Kidney glomerular epithelial cell (primary cell): ENCODE data around the gene PPP1R15A.
A peak's percentile ranks its signal among the peaks of the same experiment; 100 is the strongest.
"Not testable (repeated sequence)": the region's sequence is repeated elsewhere in the genome, so short reads cannot be mapped to it uniquely, and the experiment has no call there.

ENCODE experiments used
- DNase-seq: peaks from one replicate; lab custom pipeline; 2025; lab: John Stamatoyannopoulos, UW

PPP1R15A gene

GRCh38 chr19:48872182-48872883, at the start of gene PPP1R15A:
PPP1R15A (plus strand) TSS chr19:48872421; CDS start chr19:48873234, 813 bp downstream.
- DNase-seq = peak; percentile 91

- DNase-seq = no peak
Measured at GRCh38 chr19:48822514-48822913, 49.7 kb upstream of the PPP1R15A start.

DNA sequence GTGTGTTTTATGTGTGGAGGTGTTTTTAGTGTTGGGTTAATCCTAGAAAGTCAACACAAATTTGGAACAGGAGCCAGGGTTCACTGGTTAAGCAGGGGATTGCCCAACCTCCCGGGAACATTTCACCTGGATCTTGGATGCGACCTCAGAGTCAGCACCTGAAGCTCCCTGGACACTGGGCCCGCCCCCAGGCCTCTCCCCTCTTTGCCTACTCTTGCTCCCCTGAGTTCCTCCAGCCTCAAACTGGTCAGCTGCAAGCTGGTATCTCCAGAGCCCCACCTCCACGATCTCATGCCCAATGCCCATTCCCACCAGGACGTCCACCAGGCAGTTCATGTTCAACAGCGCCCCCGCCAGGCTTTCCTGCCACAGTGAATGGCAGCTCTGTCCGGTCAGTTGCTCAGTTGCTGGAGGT, 45.6 kb upstream of the PPP1R15A start:
- DNase-seq = no peak

DNA sequence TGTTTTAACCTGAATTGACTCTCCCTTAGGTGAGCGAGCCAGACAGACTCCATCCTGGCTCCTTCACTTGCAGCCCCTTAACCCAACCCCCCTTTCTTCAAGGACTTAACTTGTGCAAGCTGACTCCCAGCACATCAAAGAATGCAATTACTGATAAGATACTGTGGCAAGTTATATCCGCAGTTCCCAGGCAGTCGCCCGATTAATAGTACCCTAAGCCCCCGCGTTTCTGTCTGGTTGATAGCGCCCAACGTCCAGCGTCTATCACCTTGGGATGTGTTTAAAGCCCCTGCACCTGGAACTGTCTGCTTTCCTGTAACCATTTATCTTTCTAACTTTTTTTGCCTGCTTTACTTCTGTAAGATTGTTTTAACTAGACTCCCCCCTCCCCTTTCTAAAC, 42.1 kb upstream of the PPP1R15A start:
- no peak for DNase-seq

GRCh38 chr19:48830965-48831364, 41.3 kb upstream of the PPP1R15A start:
- no peak for DNase-seq

DNA sequence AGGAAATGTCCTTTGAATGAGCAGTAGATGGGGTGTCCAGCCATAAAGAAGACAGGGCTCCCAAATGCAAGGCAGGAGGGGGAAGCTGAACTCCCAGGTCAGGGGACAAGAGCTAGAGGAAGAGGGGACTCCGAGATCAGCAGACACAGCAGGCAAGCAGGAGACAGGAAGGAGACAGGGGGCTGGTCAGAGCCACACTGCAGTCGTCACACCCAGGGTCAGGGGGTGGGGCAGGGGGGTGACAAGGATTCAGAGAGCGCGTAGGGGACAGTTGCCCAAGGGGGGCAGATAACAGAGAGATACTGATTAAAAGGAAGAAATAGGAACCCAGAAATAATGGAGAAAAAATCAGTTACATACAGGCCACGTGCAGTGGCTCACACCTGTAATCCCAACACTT, 39.2 kb upstream of the PPP1R15A start:
- DNase-seq = no peak

GRCh38 chr19:48833977-48834376, 38.2 kb upstream of the PPP1R15A start:
- DNase-seq = no peak

DNA sequence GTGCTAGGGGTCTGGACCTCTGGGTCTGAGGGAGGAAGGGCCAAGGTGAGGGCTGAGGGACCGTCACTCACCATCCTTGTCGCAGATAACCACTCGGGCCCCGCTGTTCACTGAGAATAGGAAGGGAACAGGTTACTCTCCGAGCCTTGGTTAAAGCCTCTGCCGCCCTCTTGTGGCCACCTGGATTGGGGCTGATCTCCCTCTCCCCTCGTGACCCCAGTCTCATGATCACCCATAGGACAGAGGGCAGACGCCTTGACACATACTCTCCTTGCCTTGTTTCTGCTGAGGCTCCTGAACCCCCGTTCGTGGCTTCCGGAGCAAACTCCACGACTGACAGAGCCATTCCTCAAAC, 36.5 kb upstream of the PPP1R15A start:
- DNase-seq = peak; percentile 64

DNA sequence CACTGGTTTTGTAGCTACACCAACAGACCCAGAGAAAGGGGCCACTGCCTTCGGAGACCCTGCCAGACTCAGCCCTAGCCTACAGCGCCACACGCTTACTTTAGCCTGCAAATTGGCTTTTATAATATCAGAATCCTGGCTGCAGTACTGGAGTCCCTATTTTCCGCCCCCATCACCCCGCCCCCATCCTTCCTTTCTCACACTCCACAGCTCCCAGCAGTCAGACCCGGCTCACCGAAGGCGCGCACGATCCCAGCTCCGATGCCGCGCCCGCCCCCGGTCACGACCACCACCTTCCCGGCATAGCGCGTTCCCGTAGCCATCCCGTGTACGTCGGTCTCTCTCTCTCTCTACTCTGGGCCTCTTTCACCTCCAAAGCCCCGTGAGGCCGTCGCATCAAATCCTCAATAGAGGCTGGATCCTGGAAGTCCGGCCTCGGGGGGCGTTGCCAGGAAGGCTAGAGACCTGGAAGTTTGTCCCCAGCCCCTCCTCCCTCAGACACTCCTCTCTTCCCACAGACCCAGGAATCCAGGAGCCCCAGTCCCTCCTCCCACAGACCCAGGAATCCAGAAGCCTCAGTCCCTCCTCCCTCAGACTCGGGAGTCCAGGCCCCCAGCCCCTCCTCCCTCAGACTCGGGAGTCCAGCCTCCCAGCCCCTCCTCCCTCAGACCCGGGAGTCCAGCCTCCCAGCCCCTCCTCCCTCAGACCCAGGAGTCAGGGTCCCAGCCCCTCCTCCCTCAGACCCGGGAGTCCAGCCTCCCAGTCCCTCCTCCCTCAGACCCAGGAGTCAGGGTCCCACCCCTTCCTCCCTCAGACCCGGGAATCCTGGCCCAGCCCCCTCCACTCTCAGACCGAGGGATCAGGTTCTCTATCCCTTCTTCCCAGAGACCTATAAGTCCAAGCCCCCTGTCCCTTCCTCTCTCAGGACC, 35.9 kb upstream of the PPP1R15A start, which contains the start of gene HSD17B14:
Gene HSD17B14 (minus strand): TSS at position 403 of the 929 bp plus-strand sequence. CDS start 80 bp downstream, at position 323.
- DNase-seq = no peak

DNA sequence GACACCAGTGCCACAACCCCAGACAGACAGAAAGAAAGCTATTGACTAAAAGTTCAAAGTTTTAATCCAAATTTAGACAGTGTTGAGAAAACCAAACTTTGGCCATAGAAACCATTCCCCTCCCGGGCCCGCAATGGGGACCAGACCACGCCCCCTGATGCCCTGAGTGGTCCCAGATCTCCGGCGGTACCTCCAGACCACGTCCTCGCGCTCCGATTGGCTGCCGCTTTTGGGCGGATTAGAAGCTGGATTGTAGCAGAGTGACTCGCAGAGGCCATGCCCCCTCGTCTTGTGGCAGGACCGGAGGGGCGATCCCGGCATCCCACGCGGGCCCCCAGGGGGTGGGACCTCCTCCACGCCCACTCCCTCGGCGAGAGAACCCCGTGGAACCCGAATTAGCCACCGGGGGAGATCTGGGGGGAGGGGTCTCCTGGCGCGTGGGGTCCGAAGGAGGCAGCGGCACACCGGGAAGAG, 35.1 kb upstream of the PPP1R15A start:
- DNase-seq = no peak

GRCh38 chr19:48837687-48838086, 34.5 kb upstream of the PPP1R15A start:
- DNase-seq = no peak

DNA sequence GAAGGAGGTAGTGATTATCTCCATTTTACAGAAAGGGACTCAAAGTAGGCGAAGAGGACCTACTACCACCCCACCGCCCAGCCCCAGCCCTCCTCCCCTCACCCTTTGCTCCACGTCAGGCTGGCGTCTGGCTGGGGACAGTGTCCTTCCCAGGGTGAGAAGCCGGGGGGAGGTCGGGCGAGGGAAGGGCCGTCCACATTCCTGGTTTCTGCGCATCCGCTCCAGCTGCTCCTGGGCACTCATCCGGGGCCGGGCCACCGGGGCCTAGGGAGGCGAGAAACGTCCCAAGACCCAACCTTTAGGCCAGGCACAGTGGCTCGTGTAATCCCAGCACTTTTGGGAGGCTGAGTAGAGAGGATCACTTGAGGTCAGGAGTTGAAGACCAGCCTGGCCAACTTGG, 31.2 kb upstream of the PPP1R15A start:
- no peak for DNase-seq

- no peak for DNase-seq
Measured at GRCh38 chr19:48841571-48841970, 30.6 kb upstream of the PPP1R15A start.

DNA sequence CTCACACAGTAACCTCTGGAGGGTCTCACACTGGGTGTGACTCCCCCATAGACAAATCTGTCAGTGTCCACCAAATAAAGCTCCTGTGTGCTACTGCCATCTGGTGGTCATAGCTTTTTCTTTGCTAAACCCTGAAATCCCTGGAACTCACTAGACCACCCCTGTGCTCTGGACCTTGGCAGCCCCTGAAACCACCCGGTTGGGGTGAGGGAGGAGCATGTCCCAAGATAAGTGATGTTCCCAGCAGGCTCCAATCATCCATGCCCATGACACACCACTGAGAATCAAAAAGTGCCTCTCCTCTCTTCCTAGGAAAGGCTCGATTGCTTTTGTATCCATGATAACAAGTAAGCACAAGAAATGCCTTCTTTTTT, 29.4 kb upstream of the PPP1R15A start:
- DNase-seq = peak; percentile 15

DNA sequence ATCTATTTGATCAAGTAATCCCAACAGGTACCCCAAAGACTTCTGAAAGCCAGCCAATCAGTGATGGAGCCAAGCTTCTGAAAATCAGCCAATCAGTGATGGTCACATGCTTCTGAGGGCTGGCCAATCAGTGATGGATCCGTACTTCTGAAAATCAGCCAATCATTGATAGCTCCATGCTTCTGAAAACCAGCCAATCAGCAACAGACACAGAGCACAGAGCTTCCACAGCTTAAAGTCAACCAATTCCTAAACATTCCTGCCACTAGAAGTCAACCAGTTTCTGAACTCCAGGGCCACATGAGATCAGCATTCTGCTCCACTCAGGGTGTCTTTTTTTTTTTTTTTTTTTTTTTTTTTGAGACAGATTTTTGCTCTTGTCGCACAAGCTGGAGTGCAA, 27.7 kb upstream of the PPP1R15A start:
- no peak for DNase-seq

DNA sequence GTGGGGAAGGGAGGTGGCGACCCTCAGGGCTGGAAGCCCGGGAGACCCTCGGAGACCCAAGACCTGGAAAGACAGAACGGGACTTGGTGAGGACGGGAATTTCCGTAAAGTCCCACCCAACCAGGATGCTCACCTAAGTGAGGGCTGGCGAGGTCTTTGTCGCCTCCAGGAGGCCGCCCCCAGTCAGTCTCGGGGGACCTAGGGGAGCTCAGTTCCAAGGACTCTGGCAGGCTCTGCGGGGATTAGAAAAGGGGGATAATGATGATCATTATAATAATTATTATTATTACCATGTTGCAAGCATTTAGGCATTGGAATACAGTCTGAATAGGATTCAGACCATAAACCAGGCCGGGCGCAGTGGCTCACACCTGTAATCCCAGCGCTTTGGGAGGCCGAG, 26.8 kb upstream of the PPP1R15A start:
- no peak for DNase-seq

GRCh38 chr19:48846659-48847058, 25.6 kb upstream of the PPP1R15A start:
- DNase-seq = not testable (repeated sequence)

- no peak for DNase-seq
Measured at GRCh38 chr19:48852292-48852691, 19.9 kb upstream of the PPP1R15A start.

DNA sequence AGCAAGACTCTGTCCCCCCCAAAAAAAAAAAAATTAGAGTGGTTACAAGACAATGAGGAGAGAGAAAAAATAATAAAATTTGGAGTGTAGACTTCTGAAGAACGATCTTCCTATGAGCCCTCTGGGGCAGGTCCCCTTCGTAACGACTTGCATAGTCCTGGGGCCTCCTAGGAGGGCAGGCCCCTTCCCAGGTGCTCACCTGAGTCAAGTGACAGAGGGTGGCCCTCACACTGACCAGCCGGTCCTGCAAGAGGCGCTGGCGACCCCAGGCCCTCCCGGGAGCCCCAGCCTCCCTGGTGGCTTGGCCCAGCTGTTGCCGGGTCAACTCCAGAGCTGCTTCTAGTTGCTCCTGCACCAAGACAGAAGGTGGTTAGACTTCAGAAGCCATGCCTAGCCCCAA, 18.7 kb upstream of the PPP1R15A start:
- DNase-seq = no peak

GRCh38 chr19:48854103-48854502, 18.1 kb upstream of the PPP1R15A start:
- no peak for DNase-seq

DNA sequence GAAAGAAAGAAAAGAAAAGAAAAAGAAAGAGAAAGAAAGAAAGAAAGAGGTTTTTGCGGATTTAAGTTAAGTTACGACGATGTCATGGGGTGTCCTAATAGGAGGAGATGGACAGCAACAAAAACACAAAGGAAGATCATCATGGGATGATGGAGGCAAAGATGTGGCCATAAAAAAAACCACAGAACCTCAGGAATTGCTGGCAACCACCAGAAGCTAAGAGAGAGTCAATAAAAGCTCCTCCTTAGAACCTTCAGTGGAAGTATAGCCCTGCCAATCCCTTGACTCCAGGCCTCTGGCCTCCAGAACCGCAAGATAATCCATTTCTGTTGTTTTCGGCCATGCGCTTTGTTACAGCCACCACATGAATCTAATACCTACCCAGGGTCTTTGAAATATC, 15.3 kb upstream of the PPP1R15A start:
- no peak for DNase-seq

- DNase-seq = no peak
Measured at GRCh38 chr19:48858984-48859710, 13.1 kb upstream of the PPP1R15A start.
